Central memory CD8-positive, alpha-beta T cell (primary cell): ENCODE measurements around the gene FLG2.
"Not testable (repeated sequence)": the region's sequence is repeated elsewhere in the genome, so short reads cannot be mapped to it uniquely, and the experiment has no call there.

ENCODE experiments used
- ATAC-seq: fragments of 150-1000 bp; cut with Tn5 transposase; replicated peaks from 2 replicates; pipeline ENCODE4 v1.10.0; 2022; ENCODE audit warnings: mild to moderate bottlenecking, moderate FRiP score, moderate number of reproducible peaks; ENCODE audit not compliant: poor library complexity, severe bottlenecking; ENCODE audit errors: extremely low read depth
- DNase-seq, 2 donors: peaks; one replicate each; pipeline ENCODE4 v3.0.0; 2021; ENCODE audit warnings: low spot score in 2 of 2
- H3K27ac Mint-ChIP-seq: one replicate; pipeline ENCODE4 v1.8.0; 2022; ENCODE audit warnings: low read depth, mild to moderate bottlenecking, moderate library complexity, mixed read lengths
- H3K27me3 Mint-ChIP-seq: one replicate; pipeline ENCODE4 v1.8.0; 2022; ENCODE audit warnings: mixed read lengths
- H3K36me3 Mint-ChIP-seq: one replicate; pipeline ENCODE4 v1.8.0; 2022; ENCODE audit warnings: mild to moderate bottlenecking, moderate library complexity, mixed read lengths; ENCODE audit not compliant: insufficient read depth
- H3K4me1 Mint-ChIP-seq: one replicate; pipeline ENCODE4 v1.8.0; 2022; ENCODE audit warnings: mixed read lengths
- H3K4me3 Mint-ChIP-seq: one replicate; pipeline ENCODE4 v1.8.0; 2022; ENCODE audit warnings: mild to moderate bottlenecking, moderate library complexity, mixed read lengths
- H3K9me3 Mint-ChIP-seq: one replicate; pipeline ENCODE4 v1.8.0; 2022; ENCODE audit warnings: mixed read lengths

The FLG2 gene

DNA sequence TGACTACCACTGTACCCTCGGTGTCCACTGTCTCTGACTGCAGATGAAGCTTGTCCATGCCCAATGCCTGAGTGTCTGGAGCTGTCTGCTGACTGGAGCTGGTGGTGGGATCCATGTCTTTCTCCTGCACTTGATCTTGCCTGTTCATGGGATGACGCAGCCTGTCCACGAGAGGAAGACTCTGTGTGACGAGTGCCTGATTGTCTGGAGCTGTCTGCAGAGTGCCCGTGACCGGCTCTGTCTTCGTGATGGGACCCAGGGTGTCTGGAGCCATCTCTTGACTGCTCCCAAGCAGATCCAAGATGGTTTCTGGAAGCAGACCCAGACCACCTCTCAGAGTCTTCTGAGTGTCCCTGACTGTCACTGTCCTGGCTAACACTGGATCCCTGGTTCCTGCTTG lies 51.0 kb downstream of the FLG2 start:
- H3K27ac Mint-ChIP-seq, DNase-seq, ATAC-seq, H3K4me3 Mint-ChIP-seq, H3K36me3 Mint-ChIP-seq, H3K4me1 Mint-ChIP-seq: not testable (repeated sequence)
- peaks cover 42% of the 10 kb centered on the region for H3K27me3 Mint-ChIP-seq
- H3K9me3 Mint-ChIP-seq = peaks cover 18% of the 10 kb centered on the region

GRCh38 chr1:152307970-152308369 lies 51.8 kb downstream of the FLG2 start:
- not testable (repeated sequence) for ATAC-seq, H3K36me3 Mint-ChIP-seq, H3K27ac Mint-ChIP-seq, H3K4me3 Mint-ChIP-seq, H3K4me1 Mint-ChIP-seq, DNase-seq
- Mint-ChIP-seq H3K9me3 (peaks cover 18% of the 10 kb centered on the region), H3K27me3 (peaks cover 39% of the 10 kb centered on the region)

DNA sequence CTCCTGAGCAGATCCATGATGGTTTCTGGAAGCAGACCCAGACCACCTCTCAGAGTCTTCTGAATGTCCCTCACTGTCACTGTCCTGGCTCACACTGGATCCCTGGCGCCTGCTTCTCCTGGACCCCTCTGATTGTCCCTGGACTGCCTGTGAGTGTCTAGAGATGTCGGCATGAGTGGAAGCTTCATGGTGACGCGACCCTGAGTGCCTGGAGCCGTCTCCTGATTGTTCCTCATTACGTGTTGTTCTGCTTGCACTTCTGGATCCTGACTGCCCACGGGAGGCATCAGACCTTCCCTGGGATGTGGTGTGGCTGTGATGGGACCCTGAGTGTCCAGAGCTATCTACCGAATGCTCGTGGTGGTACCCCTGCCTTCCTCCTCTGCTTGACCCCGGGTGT lies 53.7 kb downstream of the FLG2 start:
- Mint-ChIP-seq H3K9me3 (peaks cover 16% of the 10 kb centered on the region), H3K27me3 (peaks cover 30% of the 10 kb centered on the region)
- ATAC-seq, H3K4me3 Mint-ChIP-seq, H3K4me1 Mint-ChIP-seq, DNase-seq, H3K27ac Mint-ChIP-seq, H3K36me3 Mint-ChIP-seq: not testable (repeated sequence)

- H3K4me3 Mint-ChIP-seq, H3K4me1 Mint-ChIP-seq, H3K27ac Mint-ChIP-seq, H3K36me3 Mint-ChIP-seq, H3K9me3 Mint-ChIP-seq, DNase-seq, ATAC-seq: not testable (repeated sequence)
- peaks cover 17% of the 10 kb centered on the region for H3K27me3 Mint-ChIP-seq
Observed at GRCh38 chr1:152304773-152305172, 55.0 kb downstream of the FLG2 start.

- H3K4me3 Mint-ChIP-seq, DNase-seq, H3K27me3 Mint-ChIP-seq, H3K9me3 Mint-ChIP-seq, H3K36me3 Mint-ChIP-seq, H3K27ac Mint-ChIP-seq, H3K4me1 Mint-ChIP-seq, ATAC-seq: not testable (repeated sequence)
Observed at GRCh38 chr1:152303139-152303872, 56.5 kb downstream of the FLG2 start.
